Cerebellar cortex (tissue), 1 donor: ENCODE results near the gene PAAF1.
"Not testable (repeated sequence)": the region's sequence is repeated elsewhere in the genome, so short reads cannot be mapped to it uniquely, and the experiment has no call there.

Experiments used
- DNase-seq: peaks from one replicate; pipeline ENCODE4 v3.0.0-alpha.2; 2015; ENCODE audit warnings: low spot score

The PAAF1 gene

GRCh38 chr11:73883856-73884255 is 7.1 kb downstream of the PAAF1 start:
- no peak for DNase-seq

GRCh38 chr11:73888244-73888643 is 11.4 kb downstream of the PAAF1 start:
- DNase-seq, result no peak

- no peak for DNase-seq
Measured at GRCh38 chr11:73889019-73889418, 12.2 kb downstream of the PAAF1 start.

GRCh38 chr11:73889536-73889935 is 12.7 kb downstream of the PAAF1 start:
- DNase-seq, result no peak

- no peak for DNase-seq
Measured at GRCh38 chr11:73893041-73893440, 16.2 kb downstream of the PAAF1 start.

- DNase-seq, result no peak
Measured at GRCh38 chr11:73894725-73895335, 18.0 kb downstream of the PAAF1 start.

- DNase-seq, result no peak
Measured at GRCh38 chr11:73902303-73902702, 25.5 kb downstream of the PAAF1 start.

GRCh38 chr11:73907191-73907590 is 30.4 kb downstream of the PAAF1 start:
- no peak for DNase-seq

GRCh38 chr11:73912026-73912425 is 35.2 kb downstream of the PAAF1 start:
- DNase-seq, result no peak

- no peak for DNase-seq
Measured at GRCh38 chr11:73913472-73913871, 36.7 kb downstream of the PAAF1 start.

GRCh38 chr11:73914284-73914683 is 37.5 kb downstream of the PAAF1 start:
- DNase-seq, result no peak

GRCh38 chr11:73916435-73916834 is 39.6 kb downstream of the PAAF1 start:
- no peak for DNase-seq

- no peak for DNase-seq
Measured at GRCh38 chr11:73921180-73921579, 44.4 kb downstream of the PAAF1 start.

GRCh38 chr11:73929388-73929787 is 52.6 kb downstream of the PAAF1 start:
- no peak for DNase-seq

- peak; percentile 80 for DNase-seq
Measured at GRCh38 chr11:73931039-73931645, 54.3 kb downstream of the PAAF1 start.

- no peak for DNase-seq
Measured at GRCh38 chr11:73931951-73932350, 55.2 kb downstream of the PAAF1 start.

- DNase-seq, result no peak
Measured at GRCh38 chr11:73932781-73933180, 56.0 kb downstream of the PAAF1 start.

GRCh38 chr11:73936047-73936446 is 59.2 kb downstream of the PAAF1 start:
- not testable (repeated sequence) for DNase-seq

GRCh38 chr11:73939096-73939495 is 62.3 kb downstream of the PAAF1 start:
- peak; percentile 31 for DNase-seq

GRCh38 chr11:73940801-73941570 is 64.2 kb downstream of the PAAF1 start:
- no peak for DNase-seq

GRCh38 chr11:73942010-73942409 is 65.2 kb downstream of the PAAF1 start:
- DNase-seq, result peak; percentile 23

GRCh38 chr11:73944085-73944484 is 67.3 kb downstream of the PAAF1 start:
- no peak for DNase-seq

- no peak for DNase-seq
Measured at GRCh38 chr11:73944901-73945300, 68.1 kb downstream of the PAAF1 start.
